K562 (cell line): ENCODE measurements around the gene HCN3. TPM values are rescaled to one million over a fixed set of nuclear protein-coding genes. Genes with fewer than 3 reads are reported as not detected.

Experiments
- ARID1B ChIP-seq: fragments of 450-650 bp; IDR thresholded peaks from 2 replicates; pipeline ENCODE4 v1.6.1; 2016; ENCODE audit warnings: antibody characterized with exemption, mild to moderate bottlenecking, inconsistent platforms
- BRF1 ChIP-seq: IDR thresholded peaks from 3 replicates; pipeline ENCODE4 v1.6.1; 2011; ENCODE audit warnings: borderline replicate concordance, mild to moderate bottlenecking; ENCODE audit not compliant: insufficient read length; ENCODE audit errors: extremely low read depth
- CTCF ChIP-seq, 3 experiments: IDR thresholded peaks in 2 of 3; conservative IDR thresholded peaks in 1 of 3; 2 replicates each; pipeline ENCODE4 v1.5.1; 2011 to 2012; ENCODE audit warnings: low read length in 3 of 3, mild to moderate bottlenecking in 3 of 3, control low read depth in 2 of 3, improper control_type of control experiment in 1 of 3, inconsistent platforms in 1 of 3, low read depth in 1 of 3, mixed read lengths in 1 of 3, moderate library complexity in 1 of 3; ENCODE audit not compliant: insufficient read depth in 2 of 3
- EP400 ChIP-seq: fragments of 450-650 bp; IDR thresholded peaks from 2 replicates; pipeline ENCODE4 v1.6.1; 2017; ENCODE audit warnings: antibody characterized with exemption, mild to moderate bottlenecking, moderate library complexity
- FIP1L1 ChIP-seq: fragments of 200-400 bp; formaldehyde crosslinking; IDR thresholded peaks from 2 replicates; pipeline ENCODE4 v1.6.1; 2018; ENCODE audit warnings: mild to moderate bottlenecking, low read depth, low read length; ENCODE audit not compliant: poor library complexity, severe bottlenecking
- HNRNPL ChIP-seq: fragments of 200-400 bp; formaldehyde crosslinking; IDR thresholded peaks from 2 replicates; pipeline ENCODE4 v1.6.1; 2017; ENCODE audit warnings: low read depth, mild to moderate bottlenecking, low read length
- HOXB6 ChIP-seq: fragments of 250-450 bp; sonication (Bioruptor Pico); IDR thresholded peaks from 2 replicates; pipeline ENCODE4 v1.5.1; 2022; ENCODE audit warnings: mild to moderate bottlenecking, borderline replicate concordance
- HSF4 ChIP-seq: fragments of 250-450 bp; sonication (Bioruptor Pico); IDR thresholded peaks from 2 replicates; pipeline ENCODE4 v2.1.2; 2022; ENCODE audit warnings: mild to moderate bottlenecking, moderate library complexity, borderline replicate concordance
- NCOA1 ChIP-seq: fragments of 450-650 bp; IDR thresholded peaks from 2 replicates; pipeline ENCODE4 v1.6.1; 2016; ENCODE audit warnings: low read depth
- NFRKB ChIP-seq: fragments of 450-650 bp; IDR thresholded peaks from 2 replicates; pipeline ENCODE4 v1.6.1; 2016; ENCODE audit warnings: low read depth
- NR2F6 ChIP-seq: fragments of 450-650 bp; formaldehyde crosslinking; IDR thresholded peaks from 2 replicates; pipeline ENCODE4 v1.4.0; 2020; ENCODE audit warnings: mild to moderate bottlenecking
- PRMT5 ChIP-seq: sonication (generic); formaldehyde crosslinking; IDR thresholded peaks from 2 replicates; pipeline ENCODE4 v1.5.0; 2020; ENCODE audit warnings: missing genetic modification reagents
- RAD51 ChIP-seq: fragments of 450-650 bp; IDR thresholded peaks from 2 replicates; pipeline ENCODE4 v1.7.1; 2016; ENCODE audit warnings: low read depth, mild to moderate bottlenecking, borderline replicate concordance
- RBFOX2 ChIP-seq: fragments of 200-400 bp; formaldehyde crosslinking; IDR thresholded peaks from 2 replicates; pipeline ENCODE4 v1.6.1; 2017; ENCODE audit warnings: low read depth, mild to moderate bottlenecking, low read length, moderate library complexity
- SMARCA4 ChIP-seq: fragments of 450-650 bp; IDR thresholded peaks from 2 replicates; pipeline ENCODE4 v1.6.1; 2016
- SRF ChIP-seq, 2 experiments: fragments of 250-450, 450-650 bp in 1 of 2; sonication (Bioruptor Pico) in 1 of 2; sonication (generic) in 1 of 2; formaldehyde crosslinking; IDR thresholded peaks; 2 replicates each; pipeline versions ENCODE4 v1.5.0 to v1.5.1; 2020 to 2022; ENCODE audit warnings: mild to moderate bottlenecking in 1 of 2, missing genetic modification reagents in 1 of 2
- TFAM ChIP-seq: fragments of 250-450 bp; sonication (Bioruptor Pico); conservative IDR thresholded peaks from 2 replicates; pipeline ENCODE4 v1.5.0; 2021; ENCODE audit warnings: mild to moderate bottlenecking, moderate library complexity
- UBTF ChIP-seq, 2 experiments: IDR thresholded peaks; 2 replicates each; pipeline ENCODE4 v1.6.1; 2012; ENCODE audit warnings: improper control_type of control experiment in 2 of 2, low read depth in 2 of 2, low read length in 2 of 2, borderline replicate concordance in 1 of 2
- USF1 ChIP-seq: sonication (generic); formaldehyde crosslinking; IDR thresholded peaks from 2 replicates; pipeline ENCODE4 v1.9.0; 2022; ENCODE audit warnings: mild to moderate bottlenecking, missing genetic modification reagents
- ZNF507 ChIP-seq: conservative IDR thresholded peaks from 2 replicates; pipeline ENCODE4 v1.6.1; 2017; ENCODE audit warnings: missing genetic modification characterization, missing compliant biosample characterization
- ZNF77 ChIP-seq: fragments of 250-450 bp; sonication (Bioruptor Pico); IDR thresholded peaks from 2 replicates; pipeline ENCODE4 v1.5.0; 2020
- polyA plus RNA-seq, 8 experiments: library from polyadenylated mRNA; depleted of rRNA in 4 of 8; stranded (reverse) in 5 of 8; unstranded in 3 of 8; fragments of >200 nt; fragmentation: Nextera tagmentation in 2 of 8; fragmentation: Illumina TruSeq in 1 of 8; extraction: Ambion mirVana in 2 of 8; extraction: Trizol in 1 of 8; gene quantifications; 2 replicates each; pipeline versions ENCODE4 v1.2.1 to v1.2.3, GENCODE V29; 2011 to 2014; ENCODE audit warnings: inconsistent platforms in 1 of 8, missing spikeins in 1 of 8
- total RNA-seq, 7 experiments: library from RNA; depleted of rRNA in 6 of 7; stranded (reverse); fragments of >200 nt in 6 of 7; fragmentation: Illumina TruSeq in 2 of 7; extraction: Trizol in 2 of 7; gene quantifications; 2 replicates each; pipeline versions ENCODE4 v1.2.1 to v1.2.3, GENCODE V29; 2011 to 2021; ENCODE audit warnings: low replicate concordance in 1 of 7
- TF ChIP-seq, protein P1 (sequence below), 2 experiments: fragments of 450-650 bp; conservative IDR thresholded peaks; 2 replicates each; pipeline ENCODE4 v1.6.1; 2017; ENCODE audit warnings: mild to moderate bottlenecking in 2 of 2, moderate library complexity in 2 of 2

The HCN3 gene
- total and polyA plus RNA-seq, 9 of the 15 experiments (the other 6 are each of a cell fraction or from before 2014, with no cell fraction given) = 0.91 to 9.7 (median 3.9) TPM

DNA sequence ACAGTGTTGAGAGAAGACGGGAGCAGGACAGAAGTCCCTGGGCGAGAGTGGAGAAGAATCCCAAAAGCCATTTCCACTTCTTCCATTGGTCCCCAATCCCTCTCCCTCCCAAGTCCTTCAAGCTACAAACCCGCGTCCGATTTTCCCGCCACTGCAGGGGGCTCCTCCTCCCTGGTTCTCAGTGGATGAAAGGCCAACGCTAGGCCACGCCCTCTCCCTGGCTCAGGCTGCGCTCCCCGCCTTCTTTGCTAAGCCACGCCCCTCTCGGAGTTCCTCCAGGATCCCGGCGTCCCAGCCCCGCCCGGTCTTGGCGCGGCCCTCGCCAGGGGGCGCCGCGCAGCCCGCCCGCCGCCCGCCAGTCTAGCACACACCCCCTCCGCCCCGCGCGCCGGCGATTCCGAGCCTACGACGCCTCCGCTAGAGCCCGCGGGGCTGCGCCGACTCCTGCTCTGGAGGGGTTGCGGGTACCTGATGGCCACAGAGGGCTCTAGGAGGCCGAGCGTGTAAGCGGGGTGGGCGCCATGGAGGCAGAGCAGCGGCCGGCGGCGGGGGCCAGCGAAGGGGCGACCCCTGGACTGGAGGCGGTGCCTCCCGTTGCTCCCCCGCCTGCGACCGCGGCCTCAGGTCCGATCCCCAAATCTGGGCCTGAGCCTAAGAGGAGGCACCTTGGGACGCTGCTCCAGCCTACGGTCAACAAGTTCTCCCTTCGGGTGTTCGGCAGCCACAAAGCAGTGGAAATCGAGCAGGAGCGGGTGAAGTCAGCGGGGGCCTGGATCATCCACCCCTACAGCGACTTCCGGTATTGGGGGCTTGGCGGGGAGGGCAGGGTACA is at the start of gene HCN3 (continued):
- no peak for TF ChIP-seq HSF4 (CRISPR knock-in tag)
- TF ChIP-seq USF1 (CRISPR knock-in tag) = no peak
- TF ChIP-seq BRF1 = no peak
- TF ChIP-seq FIP1L1 = peak; percentile 27
- no peak for TF ChIP-seq SMARCA4
- TF ChIP-seq, protein P1, sequence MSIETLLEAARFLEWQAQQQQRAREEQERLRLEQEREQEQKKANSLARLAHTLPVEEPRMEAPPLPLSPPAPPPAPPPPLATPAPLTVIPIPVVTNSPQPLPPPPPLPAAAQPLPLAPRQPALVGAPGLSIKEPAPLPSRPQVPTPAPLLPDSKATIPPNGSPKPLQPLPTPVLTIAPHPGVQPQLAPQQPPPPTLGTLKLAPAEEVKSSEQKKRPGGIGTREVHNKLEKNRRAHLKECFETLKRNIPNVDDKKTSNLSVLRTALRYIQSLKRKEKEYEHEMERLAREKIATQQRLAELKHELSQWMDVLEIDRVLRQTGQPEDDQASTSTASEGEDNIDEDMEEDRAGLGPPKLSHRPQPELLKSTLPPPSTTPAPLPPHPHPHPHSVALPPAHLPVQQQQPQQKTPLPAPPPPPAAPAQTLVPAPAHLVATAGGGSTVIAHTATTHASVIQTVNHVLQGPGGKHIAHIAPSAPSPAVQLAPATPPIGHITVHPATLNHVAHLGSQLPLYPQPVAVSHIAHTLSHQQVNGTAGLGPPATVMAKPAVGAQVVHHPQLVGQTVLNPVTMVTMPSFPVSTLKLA (conservative IDR thresholded peaks at IDR 0.05) = peak; percentile 36 to 63; a peak in 3 of 4 replicates
- no peak for TF ChIP-seq RAD51
- TF ChIP-seq ZNF507 (tag) = no peak
- no peak for TF ChIP-seq NR2F6 (CRISPR knock-in tag)
- no peak for TF ChIP-seq ZNF77 (CRISPR knock-in tag)
- peak; percentile 62 to 85 (median 74) for TF ChIP-seq CTCF (IDR thresholded peaks at IDR 0.05 in 2 of 3, conservative IDR thresholded peaks at IDR 0.05 in 1 of 3; ENCODE audit: insufficient read depth in 2 of 3, low read depth in 1 of 3, low read length in 3 of 3)
- TF ChIP-seq PRMT5 (CRISPR knock-in tag) = no peak
- TF ChIP-seq HNRNPL = no peak
- TF ChIP-seq ARID1B = no peak
- no peak for TF ChIP-seq EP400
- TF ChIP-seq NFRKB = no peak
- TF ChIP-seq UBTF (IDR thresholded peaks at IDR 0.05; ENCODE audit: borderline replicate concordance in 1 of 2, low read depth in 2 of 2, low read length in 2 of 2) = 0 out of 4 replicates have a peak, but pooled peaks of 1 of the 2 experiments have one; percentile 47
- TF ChIP-seq NCOA1 = no peak
- no peak for TF ChIP-seq TFAM
- peak; percentile 58 for TF ChIP-seq RBFOX2
- TF ChIP-seq HOXB6 (CRISPR knock-in tag) = no peak
- peak in 1 of 2 experiments; percentile 61; a peak in 1 of 4 replicates for TF ChIP-seq SRF (CRISPR knock-in tag; IDR thresholded peaks at IDR 0.05)
